Nasal cavity respiratory epithelium epithelial cell of viscerocranial mucosa (primary cell): ENCODE data around the gene GPR82. TPM values are rescaled to one million over a fixed set of nuclear protein-coding genes. Genes with fewer than 3 reads are reported as not detected.

Experiments used
- total RNA-seq: library from RNA; depleted of rRNA; stranded (reverse); fragments of >200 nt; gene quantifications from 2 replicates; pipeline ENCODE4 v1.2.3, GENCODE V29; 2014

The GPR82 gene
- total RNA-seq, result not detected in 2 replicates

GRCh38 chrX:41723826-41724225 lies at the start of gene GPR82:
Gene GPR82 (plus strand): TSS chrX:41724181. CDS start chrX:41727027, 2,846 bp downstream.

GRCh38 chrX:41688835-41689234 lies 35.1 kb upstream of the GPR82 start, which contains the start of gene GPR34:
Gene GPR34 (plus strand): TSS chrX:41688973. CDS start chrX:41695634, 6,661 bp downstream.

Other genes starting within 250 kb of the GPR82 start
- not detected in 2 replicates for gene GPR34, start 35.2 kb upstream of the GPR82 start, total RNA-seq
- gene CASK, start 199.4 kb downstream of the GPR82 start, total RNA-seq, result 97.7 and 142 TPM in 2 replicates